ENCODE results near the gene PLIN3.
"Not testable (repeated sequence)": the region's sequence is repeated elsewhere in the genome, so short reads cannot be mapped to it uniquely, and the experiment has no call there.

Gene PLIN3

DNA sequence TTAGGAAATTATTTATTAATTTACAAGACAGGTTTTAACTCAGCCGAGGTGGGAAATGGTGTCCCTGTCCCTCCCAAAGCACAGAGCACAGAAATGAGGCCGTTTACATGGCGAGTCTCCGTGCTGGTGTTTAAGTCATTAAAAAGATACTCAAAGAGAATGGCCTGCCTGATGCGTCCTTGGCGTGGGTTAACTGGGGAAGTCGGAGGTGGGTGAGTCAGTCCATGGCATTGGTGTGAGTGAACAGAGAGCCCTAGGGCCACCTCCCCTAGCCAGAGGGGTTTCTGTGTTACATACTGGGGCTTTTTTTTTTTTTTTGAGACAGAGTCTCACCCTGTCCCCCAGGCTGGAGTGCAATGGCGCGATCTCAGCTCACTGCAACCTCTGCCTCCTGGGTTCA, 72.1 kb downstream of the PLIN3 start:
- Histone ChIP-seq H3K9me2 (ENCODE audit: low read depth, low read length) (no peaks in the 10 kb centered on the region), H3K4me3 (ENCODE audit: low read depth, low read length, poor library complexity, severe bottlenecking) (no peak overlapping the region), H3K79me2 (ENCODE audit: insufficient read depth, low read length) (peaks cover 23% of the 10 kb centered on the region), H2AFZ (ENCODE audit: low read length) (no peak overlapping the region), H3K36me3 (ENCODE audit: insufficient read depth, low read length) (peaks cover 52% of the 10 kb centered on the region), H3K9ac (ENCODE audit: low read length) (no peak overlapping the region), H3K27me3 (ENCODE audit: insufficient read depth, low read length) (no peaks in the 10 kb centered on the region), H3K4me1 (ENCODE audit: insufficient read depth, low read length, severe bottlenecking) (peaks cover 37% of the 10 kb centered on the region), H3K9me3 (ENCODE audit: low read length) (no peaks in the 10 kb centered on the region), H3K4me2 (ENCODE audit: low read length) (peak overlapping the region; percentile 48; the same call in 1 of the 2 replicates), H3F3A (ENCODE audit: insufficient read depth, low read length) (peaks cover 2% of the 10 kb centered on the region; the same call in 1 of the 2 replicates), H3K27ac (ENCODE audit: low read depth, low read length, poor library complexity, severe bottlenecking) (no peak overlapping the region), H4K20me1 (ENCODE audit: insufficient read depth, low read length) (no peaks in the 10 kb centered on the region)
- TF ChIP-seq EZH2 (IDR thresholded peaks at IDR 0.05; ENCODE audit: borderline replicate concordance, low read length) = no peak
- TF ChIP-seq, protein P1, sequence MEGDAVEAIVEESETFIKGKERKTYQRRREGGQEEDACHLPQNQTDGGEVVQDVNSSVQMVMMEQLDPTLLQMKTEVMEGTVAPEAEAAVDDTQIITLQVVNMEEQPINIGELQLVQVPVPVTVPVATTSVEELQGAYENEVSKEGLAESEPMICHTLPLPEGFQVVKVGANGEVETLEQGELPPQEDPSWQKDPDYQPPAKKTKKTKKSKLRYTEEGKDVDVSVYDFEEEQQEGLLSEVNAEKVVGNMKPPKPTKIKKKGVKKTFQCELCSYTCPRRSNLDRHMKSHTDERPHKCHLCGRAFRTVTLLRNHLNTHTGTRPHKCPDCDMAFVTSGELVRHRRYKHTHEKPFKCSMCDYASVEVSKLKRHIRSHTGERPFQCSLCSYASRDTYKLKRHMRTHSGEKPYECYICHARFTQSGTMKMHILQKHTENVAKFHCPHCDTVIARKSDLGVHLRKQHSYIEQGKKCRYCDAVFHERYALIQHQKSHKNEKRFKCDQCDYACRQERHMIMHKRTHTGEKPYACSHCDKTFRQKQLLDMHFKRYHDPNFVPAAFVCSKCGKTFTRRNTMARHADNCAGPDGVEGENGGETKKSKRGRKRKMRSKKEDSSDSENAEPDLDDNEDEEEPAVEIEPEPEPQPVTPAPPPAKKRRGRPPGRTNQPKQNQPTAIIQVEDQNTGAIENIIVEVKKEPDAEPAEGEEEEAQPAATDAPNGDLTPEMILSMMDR (IDR thresholded peaks at IDR 0.05; ENCODE audit: low read length) = no peak

DNA sequence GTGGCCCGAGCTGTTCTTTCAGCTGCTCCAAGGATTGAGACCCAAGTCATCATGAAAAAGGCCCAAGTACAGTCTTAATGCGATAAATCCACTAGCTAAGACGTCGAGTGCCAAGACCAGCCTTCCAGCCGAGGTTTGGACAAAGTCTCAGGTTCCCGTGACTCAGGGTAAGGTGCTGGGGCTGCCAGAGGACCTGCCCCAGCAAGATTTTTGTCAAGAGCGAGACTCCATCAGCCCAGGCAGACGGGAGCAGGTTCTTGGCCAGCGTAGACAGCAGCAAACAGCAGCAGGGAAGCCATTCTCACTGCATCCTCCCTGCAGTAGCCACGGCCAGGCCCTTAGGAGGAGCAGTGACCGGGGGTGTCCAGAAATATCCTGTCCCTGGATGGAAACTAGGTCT, 72.5 kb downstream of the PLIN3 start:
- Histone ChIP-seq H4K20me1 (ENCODE audit: insufficient read depth, low read length) (no peaks in the 10 kb centered on the region), H3K4me1 (ENCODE audit: insufficient read depth, low read length, severe bottlenecking) (peaks cover 40% of the 10 kb centered on the region), H2AFZ (ENCODE audit: low read length) (no peak overlapping the region), H3K4me3 (ENCODE audit: low read depth, low read length, poor library complexity, severe bottlenecking) (peak overlapping the region; percentile 19), H3K9me2 (ENCODE audit: low read depth, low read length) (no peaks in the 10 kb centered on the region), H3K9me3 (ENCODE audit: low read length) (no peaks in the 10 kb centered on the region), H3K9ac (ENCODE audit: low read length) (no peak overlapping the region), H3F3A (ENCODE audit: insufficient read depth, low read length) (peaks cover 2% of the 10 kb centered on the region; the same call in 1 of the 2 replicates), H3K4me2 (ENCODE audit: low read length) (peak overlapping the region; percentile 48; the same call in 1 of the 2 replicates), H3K27ac (ENCODE audit: low read depth, low read length, poor library complexity, severe bottlenecking) (no peak overlapping the region), H3K27me3 (ENCODE audit: insufficient read depth, low read length) (no peaks in the 10 kb centered on the region), H3K79me2 (ENCODE audit: insufficient read depth, low read length) (peaks cover 23% of the 10 kb centered on the region), H3K36me3 (ENCODE audit: insufficient read depth, low read length) (peaks cover 52% of the 10 kb centered on the region)
- no peak for TF ChIP-seq EZH2 (IDR thresholded peaks at IDR 0.05; ENCODE audit: borderline replicate concordance, low read length)
- TF ChIP-seq, protein P1 (IDR thresholded peaks at IDR 0.05; ENCODE audit: low read length) = no peak

DNA sequence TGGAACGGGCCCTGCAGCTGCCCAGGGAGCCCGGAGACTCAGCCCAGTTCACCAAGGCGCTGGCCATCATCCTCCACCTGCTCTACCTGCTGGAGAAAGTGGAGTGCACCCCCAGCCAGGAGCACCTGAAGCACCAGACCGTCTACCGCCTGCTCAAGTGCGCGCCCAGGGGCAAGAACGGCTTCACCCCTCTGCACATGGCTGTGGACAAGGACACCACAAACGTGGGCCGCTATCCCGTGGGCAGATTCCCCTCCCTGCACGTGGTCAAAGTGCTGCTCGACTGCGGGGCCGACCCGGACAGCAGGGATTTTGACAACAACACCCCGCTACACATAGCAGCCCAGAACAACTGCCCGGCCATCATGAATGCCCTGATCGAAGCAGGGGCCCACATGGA, 74.2 kb downstream of the PLIN3 start:
- H3K4me2 ChIP-seq (ENCODE audit: low read length); H3K9me3 ChIP-seq (ENCODE audit: low read length); H2AFZ ChIP-seq (ENCODE audit: low read length); H3K4me3 ChIP-seq (ENCODE audit: low read depth, low read length, poor library complexity, severe bottlenecking); H3K9me2 ChIP-seq (ENCODE audit: low read depth, low read length); H3K9ac ChIP-seq (ENCODE audit: low read length); H3K27ac ChIP-seq (ENCODE audit: low read depth, low read length, poor library complexity, severe bottlenecking); H3F3A ChIP-seq (ENCODE audit: insufficient read depth, low read length); H4K20me1 ChIP-seq (ENCODE audit: insufficient read depth, low read length); H3K27me3 ChIP-seq (ENCODE audit: insufficient read depth, low read length): not testable (repeated sequence)
- Histone ChIP-seq H3K79me2 (ENCODE audit: insufficient read depth, low read length) (peaks cover 23% of the 10 kb centered on the region), H3K4me1 (ENCODE audit: insufficient read depth, low read length, severe bottlenecking) (peaks cover 40% of the 10 kb centered on the region), H3K36me3 (ENCODE audit: insufficient read depth, low read length) (peaks cover 52% of the 10 kb centered on the region)

DNA sequence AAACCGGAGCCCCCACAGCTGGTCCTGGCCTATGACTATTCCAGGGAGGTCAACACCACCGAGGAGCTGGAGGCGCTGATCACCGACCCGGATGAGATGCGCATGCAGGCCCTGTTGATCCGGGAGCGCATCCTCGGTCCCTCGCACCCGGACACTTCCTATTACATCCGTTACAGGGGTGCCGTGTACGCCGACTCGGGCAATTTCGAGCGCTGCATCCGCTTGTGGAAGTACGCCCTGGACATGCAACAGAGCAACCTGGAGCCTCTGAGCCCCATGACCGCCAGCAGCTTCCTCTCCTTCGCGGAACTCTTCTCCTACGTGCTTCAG, 74.6 kb downstream of the PLIN3 start:
- not testable (repeated sequence) for H3K9me3 ChIP-seq (ENCODE audit: low read length); H3K27ac ChIP-seq (ENCODE audit: low read depth, low read length, poor library complexity, severe bottlenecking); H3K9me2 ChIP-seq (ENCODE audit: low read depth, low read length); H3K27me3 ChIP-seq (ENCODE audit: insufficient read depth, low read length); H3F3A ChIP-seq (ENCODE audit: insufficient read depth, low read length); H2AFZ ChIP-seq (ENCODE audit: low read length); H4K20me1 ChIP-seq (ENCODE audit: insufficient read depth, low read length)
- H3K36me3 ChIP-seq (ENCODE audit: insufficient read depth, low read length) = peaks cover 52% of the 10 kb centered on the region
- H3K9ac ChIP-seq (ENCODE audit: low read length) = peak overlapping the region; percentile 94
- peak overlapping the region; percentile 79 for H3K4me2 ChIP-seq (ENCODE audit: low read length)
- H3K4me3 ChIP-seq (ENCODE audit: low read depth, low read length, poor library complexity, severe bottlenecking) = peak overlapping the region; percentile 83
- peaks cover 23% of the 10 kb centered on the region for H3K79me2 ChIP-seq (ENCODE audit: insufficient read depth, low read length)
- peaks cover 40% of the 10 kb centered on the region for H3K4me1 ChIP-seq (ENCODE audit: insufficient read depth, low read length, severe bottlenecking)

DNA sequence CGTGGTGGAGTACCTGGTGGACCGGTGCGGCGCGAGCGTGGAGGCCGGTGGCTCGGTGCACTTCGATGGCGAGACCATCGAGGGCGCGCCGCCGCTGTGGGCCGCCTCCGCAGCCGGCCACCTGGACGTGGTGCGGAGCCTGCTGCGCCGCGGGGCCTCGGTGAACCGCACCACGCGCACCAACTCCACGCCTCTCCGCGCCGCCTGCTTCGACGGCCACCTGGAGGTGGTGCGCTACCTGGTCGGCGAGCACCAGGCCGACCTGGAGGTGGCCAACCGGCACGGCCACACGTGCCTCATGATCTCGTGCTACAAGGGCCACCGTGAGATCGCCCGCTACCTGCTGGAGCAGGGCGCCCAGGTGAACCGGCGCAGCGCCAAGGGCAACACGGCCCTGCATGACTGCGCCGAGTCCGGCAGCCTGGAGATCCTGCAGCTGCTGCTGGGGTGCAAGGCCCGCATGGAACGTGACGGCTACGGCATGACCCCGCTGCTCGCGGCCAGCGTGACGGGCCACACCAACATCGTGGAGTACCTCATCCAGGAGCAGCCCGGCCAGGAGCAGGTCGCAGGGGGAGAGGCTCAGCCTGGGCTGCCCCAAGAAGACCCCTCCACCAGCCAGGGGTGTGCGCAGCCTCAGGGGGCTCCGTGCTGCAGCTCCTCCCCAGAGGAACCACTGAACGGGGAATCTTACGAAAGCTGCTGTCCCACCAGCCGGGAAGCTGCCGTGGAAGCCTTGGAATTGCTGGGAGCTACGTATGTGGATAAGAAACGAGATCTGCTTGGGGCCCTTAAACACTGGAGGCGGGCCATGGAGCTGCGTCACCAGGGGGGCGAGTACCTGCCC, 75.2 kb downstream of the PLIN3 start:
- H3K36me3 ChIP-seq (ENCODE audit: insufficient read depth, low read length) = peaks cover 46% of the 10 kb centered on the region
- H3K9ac ChIP-seq (ENCODE audit: low read length) = peak overlapping the region; percentile 94
- H3F3A ChIP-seq (ENCODE audit: insufficient read depth, low read length); H3K9me2 ChIP-seq (ENCODE audit: low read depth, low read length); H4K20me1 ChIP-seq (ENCODE audit: insufficient read depth, low read length); H2AFZ ChIP-seq (ENCODE audit: low read length); H3K27me3 ChIP-seq (ENCODE audit: insufficient read depth, low read length); H3K9me3 ChIP-seq (ENCODE audit: low read length): not testable (repeated sequence)
- peak overlapping the region; percentile 83 for H3K4me3 ChIP-seq (ENCODE audit: low read depth, low read length, poor library complexity, severe bottlenecking)
- H3K79me2 ChIP-seq (ENCODE audit: insufficient read depth, low read length) = peaks cover 23% of the 10 kb centered on the region
- H3K4me2 ChIP-seq (ENCODE audit: low read length) = peak overlapping the region; percentile 79
- peaks cover 40% of the 10 kb centered on the region for H3K4me1 ChIP-seq (ENCODE audit: insufficient read depth, low read length, severe bottlenecking)
- H3K27ac ChIP-seq (ENCODE audit: low read depth, low read length, poor library complexity, severe bottlenecking) = peak overlapping the region; percentile 30

All from OCI-LY1 (cell line).